Stimulated activated CD8-positive, alpha-beta memory T cell treated with anti-CD3 and anti-CD28 coated beads, Interleukin-7, amount 100 ng/mL, for 1 hour (primary cell): ENCODE measurements around the gene CAV1.
A peak's percentile ranks its signal among the peaks of the same experiment; 100 is the strongest.

Experiments
- DNase-seq, 2 donors: peaks; one replicate each; pipeline ENCODE4 v3.0.0-alpha.2; 2020; ENCODE audit warnings: low read depth in 2 of 2

Gene CAV1

DNA sequence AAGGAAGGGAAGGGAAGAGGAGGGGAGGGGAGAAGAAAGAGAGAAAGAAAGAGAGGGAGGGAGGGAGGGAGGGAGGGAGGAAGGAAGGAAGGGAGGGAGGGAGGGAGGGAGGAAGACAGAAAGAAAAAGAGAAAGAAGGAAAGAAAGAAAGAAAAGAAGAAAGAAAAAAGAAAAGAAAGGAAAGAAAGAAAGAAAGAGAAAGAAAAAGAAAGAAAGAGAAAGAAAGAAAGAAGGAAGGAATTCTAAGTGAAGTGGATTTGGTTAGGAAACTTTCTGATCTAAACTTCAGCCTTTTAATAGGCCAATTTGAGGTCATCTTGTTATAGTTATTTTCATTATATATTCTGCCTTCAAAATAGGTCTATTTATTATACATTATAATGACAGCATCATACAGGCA, 21.0 kb upstream of the CAV1 start:
- DNase-seq = no peak

DNA sequence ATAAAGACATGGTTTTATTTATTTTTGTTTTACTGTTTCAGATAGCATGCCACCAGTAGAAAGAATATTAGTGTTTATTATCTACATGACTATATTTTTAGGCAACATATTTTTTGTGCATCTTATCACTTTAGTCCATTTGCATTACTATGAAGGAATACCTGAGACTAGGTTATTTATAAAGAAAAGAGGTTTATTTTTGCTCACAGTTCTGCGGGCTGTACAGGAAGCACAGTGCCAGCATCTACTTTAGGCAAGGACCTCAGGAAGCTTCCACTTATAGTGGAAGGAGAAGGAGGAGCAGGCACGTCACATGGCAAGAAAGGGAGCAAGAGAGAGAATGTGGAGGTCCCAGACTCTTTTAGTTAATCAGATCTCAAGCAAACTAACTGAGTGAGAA, 19.6 kb upstream of the CAV1 start:
- DNase-seq = no peak

DNA sequence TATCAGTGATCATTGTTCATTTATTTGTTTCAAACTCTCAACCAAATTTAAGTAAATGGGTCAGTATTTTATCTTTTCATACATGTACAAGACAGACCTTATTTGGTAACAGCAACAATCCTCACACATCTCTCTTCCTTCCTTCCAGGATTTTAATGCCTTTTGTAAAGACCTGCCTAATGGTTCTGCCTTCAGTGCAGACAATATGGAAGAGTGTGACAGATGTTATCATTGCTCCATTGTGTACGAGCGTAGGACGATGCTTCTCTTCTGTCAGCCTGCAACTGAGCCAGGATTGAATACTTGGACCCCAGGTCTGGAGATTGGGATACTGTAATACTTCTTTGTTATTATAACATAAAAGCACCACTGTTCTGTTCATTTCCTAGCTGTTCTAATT, 19.0 kb upstream of the CAV1 start:
- DNase-seq = no peak

DNA sequence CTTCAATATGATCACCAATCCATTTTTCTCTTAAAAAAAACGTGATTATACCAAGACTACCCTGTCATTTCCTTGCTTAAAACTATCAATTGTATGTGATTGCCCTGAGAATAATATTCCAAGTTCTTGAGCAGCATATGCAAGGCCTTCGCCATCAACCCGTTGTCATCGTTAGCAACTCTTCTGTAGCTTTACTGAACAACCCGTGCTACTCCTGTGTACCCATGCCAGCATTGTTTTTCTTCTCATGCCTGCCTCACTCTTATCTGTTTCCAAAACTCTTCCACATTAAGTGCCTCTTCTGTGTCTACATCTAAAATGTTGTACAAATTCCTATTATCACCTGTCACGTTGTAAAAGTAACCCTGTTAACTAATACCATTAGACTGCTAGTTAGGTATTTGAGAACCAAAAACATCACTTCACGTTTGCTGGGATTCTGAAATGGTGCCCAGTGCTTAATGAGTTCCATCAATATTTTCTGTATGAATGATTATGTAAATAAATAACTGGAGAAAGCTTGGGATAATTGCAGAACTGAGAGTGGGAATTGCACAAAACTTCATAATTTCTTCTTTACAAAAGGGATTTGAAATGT, 14.8 kb upstream of the CAV1 start:
- no peak for DNase-seq

DNA sequence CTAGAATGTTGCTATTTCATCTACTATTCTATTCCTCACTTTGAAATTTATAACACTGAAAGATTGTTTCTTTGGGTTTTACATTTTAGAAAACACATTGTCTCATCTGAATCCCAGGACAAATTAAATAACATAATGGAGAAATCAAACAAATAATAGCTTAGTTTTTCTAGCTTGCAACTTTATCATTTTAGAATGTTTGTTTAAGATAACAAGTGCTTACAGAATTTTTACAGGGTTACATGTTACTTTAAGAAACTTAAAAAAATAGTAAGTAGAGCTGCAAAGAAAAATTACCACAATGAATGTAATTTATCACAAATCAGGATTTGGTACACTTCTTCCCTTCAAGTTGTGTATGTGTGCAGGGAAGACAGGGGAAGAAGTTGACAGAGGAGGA, 14.0 kb upstream of the CAV1 start:
- no peak for DNase-seq

DNA sequence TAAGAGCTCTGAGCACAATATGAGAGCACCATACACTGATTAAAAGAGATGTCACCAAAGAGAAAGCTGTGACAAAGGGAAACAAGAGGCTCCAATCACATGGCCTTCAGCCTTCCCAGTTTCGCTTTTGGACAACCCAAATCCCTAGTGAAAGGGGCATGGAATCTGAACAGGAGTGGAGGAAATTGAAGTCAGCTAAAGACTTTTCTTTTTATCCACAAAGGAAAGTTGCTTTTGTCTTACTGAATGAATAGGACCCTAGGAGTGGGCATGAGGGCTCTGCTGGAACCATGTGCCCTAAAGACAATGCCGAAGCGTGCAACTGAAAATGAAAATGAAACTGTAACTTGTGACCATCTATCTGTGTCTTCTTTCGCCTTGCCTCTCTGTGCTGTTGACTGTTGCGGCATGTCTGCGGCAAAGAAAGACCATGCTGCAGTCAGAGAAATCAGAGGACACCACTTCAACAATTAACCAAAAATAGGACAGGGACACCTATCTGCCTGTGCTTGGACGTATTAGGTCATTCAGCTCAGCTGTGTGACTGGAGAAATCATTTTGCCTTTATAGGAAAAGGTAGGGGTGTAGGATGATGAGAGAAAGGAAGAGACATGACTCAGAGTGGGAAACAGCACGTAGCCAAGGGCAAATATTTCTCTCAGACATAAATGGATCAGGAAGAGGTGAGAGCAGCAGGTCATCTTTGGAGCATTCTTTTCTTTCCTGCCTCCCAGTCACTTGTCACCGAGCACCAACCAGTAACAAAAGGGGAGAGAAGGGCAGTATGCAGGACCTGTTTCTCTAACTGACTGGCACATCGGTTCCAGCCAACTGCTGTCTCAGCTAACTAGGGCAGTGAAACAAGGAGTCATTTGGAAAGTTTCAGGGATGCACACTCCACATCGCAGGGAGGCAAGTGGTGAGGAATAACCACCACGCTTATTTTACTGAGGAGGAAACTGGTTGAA, 13.0 kb upstream of the CAV1 start:
- DNase-seq = no peak

DNA sequence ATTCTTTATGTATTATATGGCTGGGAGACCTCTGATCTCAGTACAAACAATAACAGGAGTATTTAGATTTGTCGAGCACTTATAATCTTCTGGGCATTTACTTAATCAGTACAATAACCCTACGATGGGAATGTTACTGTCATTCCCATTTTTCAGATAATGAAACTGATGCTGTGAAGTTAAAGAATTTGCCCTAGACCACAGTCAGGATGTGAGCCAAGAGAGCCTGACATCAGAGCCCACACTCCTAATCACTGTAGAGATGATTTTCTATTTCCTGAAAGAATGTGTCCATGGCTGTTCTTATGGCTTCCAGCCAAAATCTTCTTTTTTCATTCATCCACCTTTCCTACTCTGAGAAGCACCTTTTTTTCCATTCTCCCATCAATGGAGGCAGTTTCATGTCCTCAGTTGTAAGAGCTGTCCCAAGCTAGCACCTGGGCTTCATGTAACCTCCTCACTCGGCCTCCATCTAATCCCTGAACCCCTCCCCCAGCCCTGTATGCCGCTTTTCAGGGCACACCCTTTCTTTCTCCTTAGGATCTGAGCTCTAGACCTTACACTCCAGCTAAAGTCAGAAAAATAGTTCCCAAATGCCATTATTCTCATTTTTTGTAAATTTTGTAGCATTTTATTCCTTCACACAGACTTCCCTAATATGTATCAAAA, 12.2 kb upstream of the CAV1 start:
- no peak for DNase-seq

DNA sequence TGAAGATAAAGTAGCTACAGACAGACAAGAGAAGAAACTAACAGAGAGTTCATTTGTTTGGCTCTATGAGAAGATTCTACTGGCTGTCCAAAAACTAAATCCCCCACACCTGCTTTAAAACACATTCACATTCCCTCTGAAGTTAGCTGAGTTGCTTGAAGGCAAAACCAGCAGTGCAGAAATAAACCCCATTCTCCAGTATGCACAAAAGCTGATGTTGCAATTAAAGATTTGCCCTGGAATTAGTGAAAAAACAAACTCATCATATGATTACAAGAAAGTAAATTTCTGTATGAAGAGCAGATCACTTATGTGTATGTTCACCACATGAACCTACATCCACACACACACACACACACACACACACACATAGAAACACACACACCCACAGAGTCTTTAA, 9.3 kb upstream of the CAV1 start:
- no peak for DNase-seq

DNA sequence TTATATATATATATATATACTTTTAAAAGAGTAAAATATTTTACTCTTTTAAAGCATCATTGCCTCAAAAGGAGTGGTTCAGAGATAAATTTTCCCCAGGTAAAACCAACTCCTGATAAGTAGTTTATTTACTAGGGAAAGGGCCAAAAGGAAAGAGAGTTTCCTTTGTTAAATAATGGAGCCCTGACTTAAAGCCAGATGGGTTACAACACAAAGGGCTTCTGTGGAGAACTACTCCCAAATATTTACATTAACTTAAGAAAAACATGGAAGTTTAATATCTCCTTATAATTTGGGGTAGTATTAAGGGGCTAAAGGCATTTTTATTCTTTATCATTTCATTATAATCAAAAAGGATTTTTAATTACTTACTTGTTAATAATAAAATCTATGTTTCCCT, 8.5 kb upstream of the CAV1 start:
- DNase-seq = no peak

DNA sequence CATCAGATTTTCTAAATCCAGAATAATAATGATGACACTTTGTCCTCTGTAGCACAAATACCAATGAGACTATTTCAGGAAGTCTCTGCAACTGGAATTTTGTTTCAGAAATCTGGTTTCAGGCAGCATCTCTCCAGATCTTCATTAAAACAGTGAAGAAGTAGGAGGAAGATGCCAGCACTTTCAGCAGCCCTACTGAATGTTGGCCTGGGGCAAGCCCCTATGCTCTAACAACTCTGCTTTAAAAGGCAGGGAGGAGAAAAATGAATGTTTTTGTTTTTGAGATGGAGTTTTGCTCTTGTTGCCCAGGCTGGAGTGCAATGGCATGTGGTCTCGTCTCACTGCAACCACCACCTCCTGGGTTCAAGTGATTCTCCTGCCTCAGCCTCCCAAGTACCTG, 7.2 kb upstream of the CAV1 start:
- no peak for DNase-seq

DNA sequence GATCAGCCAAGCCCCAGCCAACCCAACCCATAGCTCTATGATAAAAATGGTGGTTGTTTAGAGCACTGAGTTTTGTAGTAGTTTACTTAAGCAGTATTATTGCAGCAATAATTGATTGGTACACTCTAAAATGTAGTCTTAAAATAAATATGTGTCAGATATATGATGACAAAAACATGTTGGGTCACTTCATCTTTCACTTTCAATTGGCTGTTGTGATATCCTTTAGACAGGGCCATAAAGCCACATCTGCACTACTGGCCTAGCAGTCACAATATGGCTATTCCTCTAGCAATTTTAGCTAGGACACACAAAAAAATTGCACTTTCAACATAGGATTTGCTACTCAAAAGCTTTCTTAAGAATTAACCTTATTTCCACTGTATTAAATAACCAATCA, 5.9 kb upstream of the CAV1 start:
- no peak for DNase-seq

DNA sequence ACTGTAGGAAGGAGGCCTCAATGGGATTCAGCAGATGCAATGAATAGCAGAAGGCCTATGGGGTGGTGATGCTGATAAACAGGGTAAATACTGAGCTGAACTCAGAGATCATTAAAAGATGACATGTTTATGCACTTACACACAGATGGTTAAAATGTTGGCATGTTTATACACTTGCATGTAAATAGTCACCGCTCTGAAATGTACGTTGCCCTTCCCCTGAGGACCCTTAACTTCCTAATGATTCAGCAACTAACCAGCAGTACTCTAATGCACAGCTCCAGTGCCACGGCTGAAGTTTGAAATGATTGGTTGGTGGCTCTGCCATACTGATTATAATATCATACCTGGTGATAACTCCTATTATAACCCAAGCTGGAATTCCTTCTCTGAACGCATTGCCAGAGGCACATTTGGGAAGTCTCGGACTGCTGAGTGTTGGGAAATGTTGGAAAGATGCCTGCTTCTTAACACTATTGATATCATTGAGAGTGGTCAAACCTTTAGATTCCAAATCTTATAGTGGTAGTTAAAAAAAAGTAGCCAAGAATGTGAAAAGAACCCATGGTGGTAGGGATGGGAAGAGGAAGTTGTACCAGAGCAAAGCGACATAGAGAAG, 3.7 kb upstream of the CAV1 start:
- DNase-seq = no peak

DNA sequence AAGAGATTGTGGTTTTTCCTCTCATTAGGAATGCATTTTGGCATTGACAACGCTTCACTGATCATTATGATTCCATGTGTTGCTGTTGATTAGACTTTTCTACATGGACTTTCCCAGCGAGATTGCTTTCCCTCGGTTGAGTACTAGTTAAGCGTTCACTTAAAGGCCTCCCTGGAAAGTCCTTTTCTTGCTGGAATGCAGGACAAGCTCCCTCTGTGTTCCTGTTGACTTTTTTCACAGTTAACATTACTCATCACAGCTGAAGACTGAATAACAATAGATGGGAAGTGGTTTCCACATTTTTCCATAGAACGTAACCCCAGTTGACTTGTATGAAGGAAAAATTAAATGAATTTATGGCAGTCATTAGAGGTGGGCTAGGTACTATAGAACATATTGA, 2.6 kb upstream of the CAV1 start:
- DNase-seq = no peak

DNA sequence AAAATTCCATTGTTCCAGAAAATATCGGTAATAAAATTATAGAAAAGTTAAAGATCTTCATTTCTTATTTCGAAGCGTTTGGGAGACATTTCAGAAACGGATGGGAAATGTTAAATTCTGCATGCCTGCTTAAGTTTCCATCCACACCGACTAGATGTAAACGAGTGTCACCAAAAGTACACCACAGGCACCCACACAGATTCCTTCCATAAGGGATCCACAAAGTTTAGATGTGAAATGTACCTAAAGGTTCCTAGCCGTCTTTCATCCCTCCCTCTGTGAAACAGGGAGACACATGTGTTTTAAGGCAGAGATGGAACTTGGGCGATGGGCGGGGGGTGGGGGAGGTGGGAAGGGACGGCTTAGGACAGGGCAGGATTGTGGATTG, 621 bp upstream of the CAV1 start:
- DNase-seq = no peak

DNA sequence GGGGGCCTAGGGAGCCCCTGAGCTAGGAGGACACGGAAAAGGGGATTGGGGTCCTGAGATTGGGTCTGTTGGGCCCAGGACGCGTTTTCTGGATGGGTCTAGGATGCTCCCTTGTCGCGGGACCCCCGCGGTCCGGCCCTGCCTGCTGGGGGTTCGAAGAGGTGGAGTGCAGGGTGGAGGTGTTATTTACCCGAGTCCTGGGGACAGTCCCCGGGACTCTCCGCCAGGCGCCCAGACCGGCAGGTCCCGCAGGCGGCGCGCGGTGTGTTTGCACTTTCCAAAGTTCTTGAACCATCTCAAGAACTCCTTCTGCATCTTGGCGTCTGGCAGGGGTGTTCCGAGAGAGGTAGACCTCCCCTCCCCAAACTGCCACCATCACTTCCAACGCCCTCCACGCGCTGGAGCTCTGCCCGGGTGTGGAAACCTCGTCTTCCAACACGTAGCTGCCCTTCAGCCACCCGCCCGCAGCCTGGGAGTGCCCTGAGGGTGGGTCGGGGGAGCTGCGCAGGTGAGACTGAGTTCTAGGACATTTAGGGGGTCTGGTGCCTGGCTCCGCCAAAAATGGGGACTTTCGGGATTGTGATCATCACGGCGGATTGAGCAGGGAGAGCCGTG, 569 bp downstream of the CAV1 start:
- DNase-seq = no peak

DNA sequence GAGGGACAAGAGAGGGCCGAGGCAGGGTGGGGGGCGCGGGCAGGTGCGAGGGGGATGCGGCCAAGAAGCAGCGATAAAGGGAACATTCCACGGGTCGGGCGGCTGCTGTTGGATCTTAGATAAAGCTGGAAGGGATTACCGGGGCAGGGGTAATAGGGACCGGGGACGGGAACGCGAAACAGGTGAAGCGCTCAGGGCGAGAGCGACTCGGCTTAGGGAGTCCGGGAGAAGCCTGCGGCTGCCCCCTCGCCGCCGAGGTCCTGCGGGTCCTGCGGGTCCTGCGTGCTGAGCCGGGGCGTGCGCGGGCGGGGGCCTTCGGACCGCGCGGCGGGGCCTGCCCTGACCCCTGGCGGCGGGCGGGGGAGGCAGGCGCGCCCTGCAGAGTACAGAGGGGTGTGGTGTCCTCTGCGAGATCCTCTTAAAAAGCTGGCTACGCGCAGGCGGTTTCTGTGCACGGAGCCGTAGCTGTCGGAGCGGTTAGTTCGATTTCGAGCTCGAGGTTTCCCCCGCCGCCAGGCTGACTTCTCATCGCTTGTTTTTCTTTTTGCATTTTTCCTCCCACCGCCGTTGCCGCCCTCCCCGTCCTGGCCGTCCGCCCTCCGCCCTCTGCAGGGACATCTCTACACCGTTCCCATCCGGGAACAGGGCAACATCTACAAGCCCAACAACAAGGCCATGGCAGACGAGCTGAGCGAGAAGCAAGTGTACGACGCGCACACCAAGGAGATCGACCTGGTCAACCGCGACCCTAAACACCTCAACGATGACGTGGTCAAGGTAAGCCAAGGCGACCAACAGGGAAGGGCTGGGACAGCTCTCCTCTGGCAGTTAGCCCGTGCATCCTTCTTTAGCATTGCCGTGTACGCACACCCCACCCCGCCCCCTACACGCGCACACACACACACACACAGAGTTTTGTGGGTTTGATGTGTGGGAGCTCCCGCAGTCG, 1.4 kb downstream of the CAV1 start:
- DNase-seq = peak in 1 of 2 donors; percentile 24

DNA sequence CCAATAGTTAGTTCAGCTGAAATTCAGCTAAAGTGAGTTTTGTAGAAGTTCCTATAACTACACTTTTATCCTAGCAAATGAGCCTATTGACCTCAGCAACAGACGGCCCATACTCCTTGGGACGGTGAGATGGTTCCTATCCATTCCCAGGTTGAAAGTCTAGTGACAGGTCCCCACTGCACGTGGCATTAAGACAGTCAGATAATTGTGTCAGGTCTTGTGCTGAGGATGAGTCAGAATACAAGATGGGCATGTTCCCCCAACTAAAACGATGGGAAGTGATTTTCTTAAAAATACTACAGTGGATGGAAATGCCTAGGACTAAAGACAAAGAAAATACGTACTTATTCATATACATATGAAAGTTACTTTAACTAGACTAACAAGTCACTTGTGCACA, 2.1 kb downstream of the CAV1 start:
- DNase-seq = no peak

DNA sequence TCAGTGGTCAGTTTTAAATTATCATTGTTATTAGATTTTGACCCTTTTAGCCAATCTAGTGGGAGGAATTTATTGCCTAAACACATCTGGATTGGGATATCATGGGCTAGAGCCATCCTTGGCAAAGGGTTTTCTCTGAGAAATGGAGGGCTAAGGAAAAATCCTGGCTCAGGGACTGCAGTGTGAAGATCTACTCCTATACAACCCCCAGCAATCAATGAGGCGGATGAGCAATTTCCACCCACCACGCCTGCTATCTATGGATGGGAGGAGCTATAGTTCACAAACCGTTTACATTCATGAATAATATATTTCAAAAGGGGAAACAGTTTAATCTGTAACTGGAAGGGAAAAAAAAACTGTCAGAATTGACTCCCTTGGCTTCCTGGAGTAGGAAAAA, 2.7 kb downstream of the CAV1 start:
- no peak for DNase-seq

DNA sequence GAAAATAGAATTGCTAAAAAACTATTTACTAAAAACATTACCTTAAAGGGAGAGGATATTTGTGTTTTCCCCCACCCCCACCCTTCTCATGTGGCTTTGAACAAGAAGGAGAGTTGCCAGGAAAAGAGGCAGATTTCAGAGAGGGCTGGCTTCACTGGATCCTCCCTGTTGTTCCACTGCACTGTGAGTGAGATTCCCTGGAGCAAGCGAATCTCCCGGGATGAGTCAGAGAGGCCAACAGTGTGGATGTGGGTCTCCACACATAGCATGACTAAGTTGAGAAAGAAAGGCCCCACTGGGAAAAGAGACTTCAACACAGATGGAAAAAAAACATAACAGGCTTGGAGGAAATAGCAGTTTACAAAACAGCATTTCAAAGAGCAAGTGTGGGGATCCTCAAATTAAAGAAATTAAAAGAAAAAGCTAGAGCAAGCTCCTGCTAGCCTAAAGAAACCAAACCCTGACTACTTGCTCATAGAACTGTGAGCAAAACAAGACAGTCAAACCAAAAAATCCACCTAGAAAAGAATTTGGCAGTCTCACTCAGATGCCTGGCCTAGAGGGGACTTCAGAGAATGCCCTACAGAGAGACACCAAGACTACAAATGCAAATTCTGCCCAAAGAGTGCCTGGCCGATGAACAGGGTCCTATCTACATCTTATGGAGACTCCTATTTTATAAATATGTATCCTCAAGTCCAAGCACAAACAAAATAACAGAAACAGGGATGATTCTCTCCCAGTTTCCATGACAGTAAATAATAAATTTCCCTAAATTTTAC, 3.4 kb downstream of the CAV1 start:
- DNase-seq = no peak

DNA sequence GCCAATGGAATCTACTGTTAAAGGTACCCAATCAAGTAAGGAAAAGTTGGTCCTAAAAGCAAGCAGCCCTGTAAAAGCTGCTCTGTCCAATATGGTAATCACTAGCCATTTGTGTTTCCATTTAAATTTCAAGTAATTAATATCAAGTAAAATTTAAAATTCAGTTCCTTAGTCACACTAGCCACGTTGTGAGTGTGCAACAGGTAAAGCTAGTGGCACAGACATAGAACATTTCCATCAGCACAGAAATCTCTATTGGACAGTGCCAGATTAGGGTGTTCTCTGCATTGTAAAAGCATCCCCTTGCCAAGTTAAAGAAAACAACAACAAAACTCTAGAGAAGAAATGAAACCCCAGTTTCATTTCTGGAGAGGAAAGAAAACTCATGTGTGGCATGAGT, 4.4 kb downstream of the CAV1 start:
- no peak for DNase-seq
